ENCODE measurements around the gene ACKR3.

The ACKR3 gene

GRCh38 chr2:236584521-236585384 lies 15.1 kb downstream of the ACKR3 start:
- DNase-seq (ENCODE audit: low read depth, low spot score) = no peak

DNA sequence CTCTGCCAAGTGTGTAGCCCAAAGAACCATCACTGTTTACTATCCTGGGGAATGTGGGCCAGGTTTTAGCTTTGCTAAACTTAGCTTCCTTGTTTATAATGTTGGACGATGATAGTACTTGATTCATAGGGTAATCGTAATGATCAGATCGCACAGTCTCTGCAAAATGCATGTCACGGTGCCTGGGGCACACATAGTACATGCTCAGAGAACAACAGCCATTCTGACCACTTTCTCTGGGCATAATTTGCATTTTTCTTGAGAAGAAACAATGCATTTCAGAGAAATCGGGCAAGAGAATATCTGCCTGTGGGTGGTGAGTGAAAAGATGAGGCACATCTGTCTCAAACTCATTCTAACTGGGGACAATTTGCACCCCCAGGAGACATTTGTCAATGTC lies 16.3 kb downstream of the ACKR3 start:
- DNase-seq (ENCODE audit: low read depth, low spot score) = no peak

DNA sequence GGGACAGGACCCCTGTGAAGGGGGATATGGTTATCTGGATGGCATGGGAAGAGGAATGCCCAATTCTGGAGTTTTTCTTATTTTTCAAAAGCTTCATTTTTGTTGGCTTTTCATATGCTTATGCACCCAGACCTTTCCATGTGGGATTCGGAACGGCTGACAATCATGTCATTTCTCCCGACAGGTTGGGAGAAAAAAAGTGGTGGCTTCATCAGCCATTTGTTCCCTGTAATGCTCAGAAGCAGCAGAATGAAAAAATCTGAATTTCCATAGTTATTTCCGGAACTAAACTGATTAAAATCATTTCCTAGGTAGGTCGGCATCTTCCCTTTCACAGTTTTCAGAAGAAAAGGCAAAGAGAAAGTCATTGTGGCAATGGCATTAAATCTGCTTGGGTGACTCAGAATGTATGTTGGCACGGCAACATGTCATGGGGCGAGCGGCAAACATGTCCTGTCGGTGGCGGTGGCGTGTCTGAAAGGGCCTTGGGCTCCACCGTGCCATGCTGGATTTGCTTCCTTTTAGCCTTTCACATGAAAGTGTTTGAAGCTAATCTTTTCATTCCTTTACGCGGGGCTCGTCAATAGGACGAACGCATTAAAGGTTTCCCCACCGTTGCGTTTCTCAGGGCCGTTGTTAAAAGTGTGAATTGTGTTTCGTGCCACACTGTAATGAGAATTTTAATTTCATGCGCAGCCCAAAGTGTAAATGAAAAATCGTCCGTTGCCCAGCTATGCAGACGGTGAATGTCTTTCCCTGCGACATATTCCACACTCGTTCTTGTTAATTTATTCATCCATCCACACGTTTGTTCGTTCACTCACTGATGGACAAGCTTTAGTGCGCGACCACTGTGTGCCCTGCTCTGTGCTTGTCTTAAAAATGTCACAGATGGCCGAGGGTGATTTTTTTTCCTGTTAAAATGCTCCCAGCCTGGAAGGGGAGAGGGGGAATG lies 18.5 kb downstream of the ACKR3 start:
- no peak for DNase-seq (ENCODE audit: low read depth, low spot score)

GRCh38 chr2:236588932-236589592 lies 19.4 kb downstream of the ACKR3 start:
- DNase-seq (ENCODE audit: low read depth, low spot score) = no peak

- no peak for DNase-seq (ENCODE audit: low read depth, low spot score)
These were observed 21.2 kb downstream of the ACKR3 start for GRCh38 chr2:236590846-236591245.

- DNase-seq (ENCODE audit: low read depth, low spot score) = no peak
These were observed 23.2 kb downstream of the ACKR3 start for GRCh38 chr2:236592821-236593220.

DNA sequence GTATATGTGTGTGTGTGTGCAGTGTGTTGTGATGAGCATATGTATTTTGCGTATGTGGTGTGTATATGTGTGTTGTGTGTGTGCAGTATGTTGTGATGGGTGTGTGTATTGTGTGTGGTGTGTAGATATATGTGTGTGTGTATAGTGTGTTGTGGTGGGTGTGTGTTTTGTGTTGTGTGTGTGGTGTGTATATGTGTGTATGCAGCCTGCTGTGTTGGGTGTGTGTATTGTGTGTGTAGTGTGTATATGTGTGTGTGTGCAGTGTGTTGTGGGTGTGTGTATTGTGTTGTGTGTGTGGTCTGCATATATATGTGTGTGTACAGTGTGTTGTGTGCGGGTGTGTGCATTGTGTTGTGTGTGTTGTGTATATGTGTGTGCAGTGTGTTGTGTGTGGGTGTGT lies 23.9 kb downstream of the ACKR3 start:
- DNase-seq (ENCODE audit: low read depth, low spot score) = no peak

- no peak for DNase-seq (ENCODE audit: low read depth, low spot score)
These were observed 24.3 kb downstream of the ACKR3 start for GRCh38 chr2:236593956-236594355.

GRCh38 chr2:236597629-236598028 lies 28.0 kb downstream of the ACKR3 start:
- DNase-seq (ENCODE audit: low read depth, low spot score) = no peak

DNA sequence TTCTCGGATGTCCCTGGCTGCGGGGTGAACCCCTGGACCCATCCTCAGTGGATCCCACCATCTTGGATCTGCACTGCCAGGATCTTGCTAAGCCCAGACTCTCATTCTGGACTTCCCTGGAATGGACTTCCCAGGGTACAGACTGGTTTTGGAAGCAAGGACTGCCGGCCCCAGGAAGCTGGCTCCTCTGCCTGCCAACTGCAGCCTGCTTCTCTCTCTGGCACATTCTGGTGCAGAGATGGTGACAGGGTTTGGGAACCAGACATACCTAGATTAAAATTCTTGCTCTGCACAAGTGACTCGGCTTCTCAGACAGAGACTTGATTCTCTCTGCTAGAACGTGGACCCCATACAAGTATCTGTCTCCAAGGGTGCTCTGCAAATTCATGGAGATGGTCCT lies 29.4 kb downstream of the ACKR3 start:
- no peak for DNase-seq (ENCODE audit: low read depth, low spot score)

DNA sequence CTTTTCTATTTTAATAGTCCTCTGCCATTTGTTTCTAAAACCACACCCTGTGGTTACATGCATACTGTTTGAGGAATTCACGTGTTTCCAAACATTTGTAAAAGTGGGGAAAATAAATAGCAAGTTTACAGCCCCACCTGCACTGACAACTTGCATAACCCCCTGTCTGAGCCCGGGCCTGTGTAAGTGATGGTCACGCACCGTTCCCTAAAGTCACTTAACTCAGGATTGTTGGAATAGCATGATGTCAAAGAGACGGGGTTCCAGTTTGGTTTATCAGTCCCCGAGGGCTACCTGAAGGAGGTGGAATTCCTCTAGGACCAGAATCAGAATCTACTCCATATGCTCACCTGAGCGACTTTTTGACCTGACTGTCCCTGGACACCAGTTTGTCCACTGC lies 30.5 kb downstream of the ACKR3 start:
- DNase-seq (ENCODE audit: low read depth, low spot score) = no peak

DNA sequence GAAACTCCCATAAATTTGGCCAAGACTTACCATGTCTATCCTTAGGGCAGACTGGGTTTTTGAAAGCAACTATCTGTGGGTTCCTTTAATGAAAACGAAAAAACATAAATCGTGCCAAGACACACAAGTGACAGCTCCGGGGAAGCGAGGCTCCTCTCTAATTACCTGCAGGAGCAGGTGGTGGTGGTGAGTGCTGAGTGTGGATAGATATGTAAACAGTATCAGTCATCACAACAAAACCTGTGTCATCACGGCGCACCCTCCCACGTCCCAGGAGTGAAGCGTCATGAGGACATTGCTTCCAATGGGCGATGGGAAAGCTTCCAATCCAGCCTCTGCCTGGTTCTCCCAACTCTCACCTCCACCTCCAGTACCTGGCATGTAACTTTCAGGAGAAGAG lies 31.3 kb downstream of the ACKR3 start:
- DNase-seq (ENCODE audit: low read depth, low spot score) = no peak

- no peak for DNase-seq (ENCODE audit: low read depth, low spot score)
These were observed 31.9 kb downstream of the ACKR3 start for GRCh38 chr2:236601316-236602202.

- DNase-seq (ENCODE audit: low read depth, low spot score) = no peak
These were observed 33.1 kb downstream of the ACKR3 start for GRCh38 chr2:236602678-236603077.

DNA sequence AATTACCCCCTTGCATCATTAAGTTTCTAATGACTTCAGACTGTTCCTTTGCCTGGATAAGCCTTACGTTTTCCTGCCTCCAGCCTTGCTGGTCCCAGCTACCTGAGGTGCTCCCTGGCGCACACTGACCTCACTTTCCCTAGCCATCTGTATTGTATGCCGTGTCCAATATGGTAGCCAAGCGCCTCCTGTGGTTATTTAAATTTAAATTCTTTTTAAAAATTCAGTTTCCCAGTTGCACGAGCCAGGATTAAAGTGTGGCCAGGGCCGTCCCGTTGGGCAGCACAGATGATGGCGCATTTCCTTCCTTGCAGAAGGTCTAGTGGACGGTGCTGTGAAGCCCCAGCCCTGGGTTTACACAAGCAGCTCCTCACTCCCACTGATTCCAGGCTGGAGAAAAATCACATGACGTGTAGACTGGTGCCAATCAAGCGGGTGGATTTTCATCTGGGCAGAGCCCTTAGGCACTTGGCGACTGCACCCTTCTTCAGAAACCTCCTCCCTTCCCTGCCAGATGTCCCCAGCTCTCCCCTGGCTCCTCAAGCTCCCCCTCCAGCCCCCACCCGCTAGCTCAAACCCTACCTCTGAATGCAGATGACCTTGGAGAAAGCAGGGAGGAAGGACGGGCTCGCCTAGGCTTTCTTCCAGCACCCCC lies 33.9 kb downstream of the ACKR3 start:
- DNase-seq (ENCODE audit: low read depth, low spot score) = no peak

DNA sequence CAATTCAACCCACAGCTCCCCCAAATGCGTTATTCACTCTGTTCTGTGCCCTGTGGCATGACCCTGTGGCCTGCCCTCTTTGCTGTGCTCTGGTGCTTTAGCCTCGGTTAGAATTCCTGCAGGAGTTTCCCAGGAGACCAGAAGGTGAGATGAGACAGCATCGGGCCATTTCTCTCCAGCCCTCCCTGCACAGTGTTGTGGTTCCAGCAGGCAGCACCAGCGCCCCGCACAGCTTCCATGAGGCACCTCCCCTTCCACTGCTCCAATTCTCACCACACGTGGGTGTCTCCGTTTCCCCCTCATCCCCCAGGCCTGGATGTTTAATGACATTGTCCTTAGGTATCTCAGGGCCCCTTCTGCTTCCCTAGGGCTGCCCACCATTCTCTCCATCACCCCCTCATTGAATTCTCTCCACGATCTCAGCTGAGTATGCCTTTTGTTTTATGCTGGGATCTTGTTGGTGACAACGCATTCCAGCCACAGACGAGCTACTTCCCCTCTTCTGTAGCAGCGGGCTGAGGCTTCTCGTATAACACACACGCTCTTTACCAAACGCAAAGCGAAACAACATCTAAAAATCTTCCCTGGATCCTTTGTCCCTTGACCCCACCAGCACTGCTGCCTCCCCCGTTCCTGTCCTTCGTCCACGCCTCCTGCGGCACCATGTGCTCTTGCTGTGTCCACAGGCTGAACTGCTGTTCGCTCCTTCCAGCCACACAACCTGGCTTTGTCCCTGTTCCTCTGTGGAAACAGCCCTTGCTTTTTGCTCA lies 35.1 kb downstream of the ACKR3 start:
- DNase-seq (ENCODE audit: low read depth, low spot score) = no peak

- no peak for DNase-seq (ENCODE audit: low read depth, low spot score)
These were observed 35.7 kb downstream of the ACKR3 start for GRCh38 chr2:236605345-236605734.

- no peak for DNase-seq (ENCODE audit: low read depth, low spot score)
These were observed 36.4 kb downstream of the ACKR3 start for GRCh38 chr2:236606023-236606422.

DNA sequence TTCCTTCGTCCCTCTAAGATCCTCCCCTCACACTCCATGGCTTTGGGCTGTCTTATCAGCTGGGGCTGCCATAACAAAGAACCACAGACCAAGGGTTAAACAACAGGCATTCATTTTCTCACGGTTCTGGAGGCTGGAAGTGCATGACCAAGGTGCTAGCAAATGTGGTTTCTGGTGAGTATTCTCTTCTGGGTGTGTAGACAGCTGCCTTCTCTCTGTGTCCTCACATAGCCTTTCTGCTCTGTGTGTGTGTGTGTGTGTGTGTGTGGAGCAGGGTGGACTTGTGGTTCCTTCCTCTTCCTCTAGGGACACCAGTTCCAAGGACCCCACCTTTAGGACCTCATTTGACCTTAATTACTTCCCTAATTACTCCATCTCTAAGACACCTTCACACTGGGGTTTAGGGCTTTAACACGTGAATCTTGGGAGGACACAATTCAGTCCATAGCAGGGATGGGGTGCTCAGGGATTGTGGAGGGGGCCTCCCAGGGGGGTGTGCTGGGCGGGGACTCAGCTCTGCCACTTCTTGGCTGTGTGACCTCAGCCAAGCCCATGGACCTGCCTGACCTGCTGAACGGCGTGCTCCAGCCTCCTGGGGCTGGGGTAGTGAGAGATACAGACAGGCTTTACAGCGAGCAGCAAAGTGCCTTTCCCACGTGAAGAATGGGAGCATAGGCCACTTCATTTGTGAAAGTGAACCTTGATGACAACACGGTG lies 38.0 kb downstream of the ACKR3 start:
- no peak for DNase-seq (ENCODE audit: low read depth, low spot score)

Data from iPS DF 19.7 (cell line).